ENCODE results near the gene CR1. TPM values are rescaled to one million over a fixed set of nuclear protein-coding genes. Genes with fewer than 3 reads are reported as not detected.

The CR1 gene
- total RNA-seq, 1 experiment from 2014 or later, result not detected

DNA sequence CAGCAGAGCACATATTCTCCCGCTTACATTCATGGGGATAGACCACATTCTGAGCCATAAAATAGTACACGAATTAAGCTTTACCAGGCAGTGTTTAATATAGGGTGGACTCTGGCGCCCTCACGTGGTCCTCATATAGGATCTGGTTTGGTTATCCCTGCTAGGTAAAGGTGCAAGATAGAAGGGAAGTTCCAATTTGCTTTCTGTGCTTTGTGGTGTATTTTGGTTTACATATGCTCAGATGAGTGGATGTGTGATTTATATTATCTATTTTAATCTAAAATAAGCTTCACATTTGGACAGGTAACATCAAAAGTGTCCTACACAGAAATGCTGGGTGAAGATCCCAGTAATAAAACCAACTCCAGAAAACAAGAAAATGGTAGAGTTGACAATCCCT is 3.6 kb downstream of the CR1 start:
- Histone ChIP-seq H3K9me3 (ENCODE audit: control insufficient read depth, insufficient read depth, low read depth, low read length) (no peaks in the 10 kb centered on the region), H3K36me3 (ENCODE audit: control insufficient read depth, insufficient read depth, low read length) (no peaks in the 10 kb centered on the region), H3K4me3 (ENCODE audit: low read depth in 2 of 2, low read length in 2 of 2) (no peak overlapping the region), H3K4me1 (ENCODE audit: control insufficient read depth, insufficient read depth, low read length) (no peaks in the 10 kb centered on the region), H3K27ac (ENCODE audit: low read length) (no peak overlapping the region), H3K27me3 (ENCODE audit: control insufficient read depth, insufficient read depth, low read length) (peaks cover 28% of the 10 kb centered on the region)
- DNase-seq (ENCODE audit: low read depth, low spot score) (peak; percentile 57), ATAC-seq (peak; percentile 91)
- no TSS peak for BruUV-seq (replicated peaks)
- in situ Hi-C loops (cut with HindIII; ENCODE audit: low pct_unique_long_range_greater_than_20kb, low sequenced_read_pairs) (no loop called here), intact Hi-C loops (cut with micrococcal nuclease; ENCODE audit: unreplicated experiment) (loop anchor here (1.0 kb wide), 3 partner anchors 94 to 422 kb away; no protein-coding TSS in a partner anchor)
- ChIA-PET CTCF (interaction anchor here (0.6 to 1.5 kb wide), 4 partner anchors 22 to 415 kb away, joined by 3 to 5 read pairs (median 3); no protein-coding TSS in a partner anchor), POLR2A (no interaction called here)
- no peak for TF ChIP-seq TCF7L2 (IDR thresholded peaks at IDR 0.05; ENCODE audit: low read depth, low read length)
- TF ChIP-seq, protein P1, sequence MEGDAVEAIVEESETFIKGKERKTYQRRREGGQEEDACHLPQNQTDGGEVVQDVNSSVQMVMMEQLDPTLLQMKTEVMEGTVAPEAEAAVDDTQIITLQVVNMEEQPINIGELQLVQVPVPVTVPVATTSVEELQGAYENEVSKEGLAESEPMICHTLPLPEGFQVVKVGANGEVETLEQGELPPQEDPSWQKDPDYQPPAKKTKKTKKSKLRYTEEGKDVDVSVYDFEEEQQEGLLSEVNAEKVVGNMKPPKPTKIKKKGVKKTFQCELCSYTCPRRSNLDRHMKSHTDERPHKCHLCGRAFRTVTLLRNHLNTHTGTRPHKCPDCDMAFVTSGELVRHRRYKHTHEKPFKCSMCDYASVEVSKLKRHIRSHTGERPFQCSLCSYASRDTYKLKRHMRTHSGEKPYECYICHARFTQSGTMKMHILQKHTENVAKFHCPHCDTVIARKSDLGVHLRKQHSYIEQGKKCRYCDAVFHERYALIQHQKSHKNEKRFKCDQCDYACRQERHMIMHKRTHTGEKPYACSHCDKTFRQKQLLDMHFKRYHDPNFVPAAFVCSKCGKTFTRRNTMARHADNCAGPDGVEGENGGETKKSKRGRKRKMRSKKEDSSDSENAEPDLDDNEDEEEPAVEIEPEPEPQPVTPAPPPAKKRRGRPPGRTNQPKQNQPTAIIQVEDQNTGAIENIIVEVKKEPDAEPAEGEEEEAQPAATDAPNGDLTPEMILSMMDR (IDR thresholded peaks at IDR 0.05), result peak; percentile 82

DNA sequence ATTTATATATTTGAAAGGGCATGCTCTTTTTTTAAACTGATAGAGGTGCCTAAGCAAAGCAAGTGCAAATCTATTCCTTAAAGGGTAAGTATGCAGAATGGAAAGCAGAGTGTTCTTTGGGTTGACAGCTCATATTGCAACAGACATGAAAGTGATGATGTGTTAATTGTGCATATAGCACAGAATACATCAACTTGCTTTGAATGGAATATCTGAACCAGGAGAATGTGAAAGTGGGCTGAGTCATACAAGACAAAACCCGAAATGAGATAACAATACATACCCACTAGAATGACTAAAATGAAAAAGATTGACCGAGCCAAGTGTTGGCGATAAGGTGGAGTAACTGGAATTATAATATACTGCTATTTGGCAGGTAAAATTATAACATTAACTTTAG is 4.3 kb downstream of the CR1 start:
- ChIA-PET CTCF (interaction anchor here (1.5 kb wide), 1 partner anchor 416 kb away, joined by 5 read pairs; no protein-coding TSS in a partner anchor), POLR2A (no interaction called here)
- Histone ChIP-seq H3K9me3 (ENCODE audit: control insufficient read depth, insufficient read depth, low read depth, low read length) (no peaks in the 10 kb centered on the region), H3K4me3 (ENCODE audit: low read depth in 2 of 2, low read length in 2 of 2) (no peak overlapping the region), H3K27ac (ENCODE audit: low read length) (no peak overlapping the region), H3K36me3 (ENCODE audit: control insufficient read depth, insufficient read depth, low read length) (no peaks in the 10 kb centered on the region), H3K4me1 (ENCODE audit: control insufficient read depth, insufficient read depth, low read length) (no peaks in the 10 kb centered on the region), H3K27me3 (ENCODE audit: control insufficient read depth, insufficient read depth, low read length) (peaks cover 26% of the 10 kb centered on the region)
- intact Hi-C loops (cut with micrococcal nuclease; ENCODE audit: unreplicated experiment), result no loop called here
- TF ChIP-seq, protein P1 (IDR thresholded peaks at IDR 0.05), result no peak
- no TSS peak for BruUV-seq (replicated peaks)
- ATAC-seq (no peak), DNase-seq (ENCODE audit: low read depth, low spot score) (no peak)
- in situ Hi-C loops (cut with HindIII; ENCODE audit: low pct_unique_long_range_greater_than_20kb, low sequenced_read_pairs), result no loop called here

DNA sequence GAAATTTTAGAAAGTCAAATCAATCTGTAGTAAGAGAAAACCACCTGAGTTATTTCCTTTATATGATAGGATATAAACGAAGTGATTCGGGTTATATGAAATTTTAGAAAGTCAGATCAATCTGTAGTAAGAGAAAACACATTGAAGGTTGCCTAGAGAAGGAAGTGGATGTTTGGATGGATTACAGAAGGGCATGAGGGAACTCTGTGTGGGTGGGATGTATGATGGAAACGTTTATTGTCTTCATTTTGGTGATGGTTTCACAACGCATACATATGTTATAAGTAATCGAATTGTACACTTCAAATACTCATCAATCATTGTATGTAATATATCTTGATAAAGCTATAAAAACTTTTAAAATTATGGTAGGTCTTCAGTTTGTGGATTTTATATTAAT is 5.1 kb downstream of the CR1 start:
- BruUV-seq (replicated peaks), result no TSS peak
- in situ Hi-C loops (cut with HindIII; ENCODE audit: low pct_unique_long_range_greater_than_20kb, low sequenced_read_pairs), result no loop called here
- H3K27me3 ChIP-seq (ENCODE audit: control insufficient read depth, insufficient read depth, low read length), result peaks cover 26% of the 10 kb centered on the region
- intact Hi-C loops (cut with micrococcal nuclease; ENCODE audit: unreplicated experiment), result no loop called here
- TF ChIP-seq, protein P1 (IDR thresholded peaks at IDR 0.05), result no peak
- TF ChIP-seq, protein P2, sequence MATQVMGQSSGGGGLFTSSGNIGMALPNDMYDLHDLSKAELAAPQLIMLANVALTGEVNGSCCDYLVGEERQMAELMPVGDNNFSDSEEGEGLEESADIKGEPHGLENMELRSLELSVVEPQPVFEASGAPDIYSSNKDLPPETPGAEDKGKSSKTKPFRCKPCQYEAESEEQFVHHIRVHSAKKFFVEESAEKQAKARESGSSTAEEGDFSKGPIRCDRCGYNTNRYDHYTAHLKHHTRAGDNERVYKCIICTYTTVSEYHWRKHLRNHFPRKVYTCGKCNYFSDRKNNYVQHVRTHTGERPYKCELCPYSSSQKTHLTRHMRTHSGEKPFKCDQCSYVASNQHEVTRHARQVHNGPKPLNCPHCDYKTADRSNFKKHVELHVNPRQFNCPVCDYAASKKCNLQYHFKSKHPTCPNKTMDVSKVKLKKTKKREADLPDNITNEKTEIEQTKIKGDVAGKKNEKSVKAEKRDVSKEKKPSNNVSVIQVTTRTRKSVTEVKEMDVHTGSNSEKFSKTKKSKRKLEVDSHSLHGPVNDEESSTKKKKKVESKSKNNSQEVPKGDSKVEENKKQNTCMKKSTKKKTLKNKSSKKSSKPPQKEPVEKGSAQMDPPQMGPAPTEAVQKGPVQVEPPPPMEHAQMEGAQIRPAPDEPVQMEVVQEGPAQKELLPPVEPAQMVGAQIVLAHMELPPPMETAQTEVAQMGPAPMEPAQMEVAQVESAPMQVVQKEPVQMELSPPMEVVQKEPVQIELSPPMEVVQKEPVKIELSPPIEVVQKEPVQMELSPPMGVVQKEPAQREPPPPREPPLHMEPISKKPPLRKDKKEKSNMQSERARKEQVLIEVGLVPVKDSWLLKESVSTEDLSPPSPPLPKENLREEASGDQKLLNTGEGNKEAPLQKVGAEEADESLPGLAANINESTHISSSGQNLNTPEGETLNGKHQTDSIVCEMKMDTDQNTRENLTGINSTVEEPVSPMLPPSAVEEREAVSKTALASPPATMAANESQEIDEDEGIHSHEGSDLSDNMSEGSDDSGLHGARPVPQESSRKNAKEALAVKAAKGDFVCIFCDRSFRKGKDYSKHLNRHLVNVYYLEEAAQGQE (IDR thresholded peaks at IDR 0.05; ENCODE audit: insufficient read depth in 1 of 2, low read depth in 2 of 2, low read length in 1 of 2), result no peak
- TF ChIP-seq SIN3A (IDR thresholded peaks at IDR 0.05; ENCODE audit: borderline replicate concordance, insufficient read depth, low read depth, low read length), result no peak
- TF ChIP-seq TCF7L2 (IDR thresholded peaks at IDR 0.05; ENCODE audit: low read depth, low read length), result no peak
- TF ChIP-seq POLR2AphosphoS5 (IDR thresholded peaks at IDR 0.05; ENCODE audit: low read depth, low read length), result no peak
- H3K27ac ChIP-seq (ENCODE audit: low read length), result no peak overlapping the region
- H3K36me3 ChIP-seq (ENCODE audit: control insufficient read depth, insufficient read depth, low read length), result no peaks in the 10 kb centered on the region
- DNase-seq (ENCODE audit: low read depth, low spot score) (no peak), ATAC-seq (no peak)
- ChIA-PET POLR2A (no interaction called here), CTCF (no interaction called here)
- H3K4me1 ChIP-seq (ENCODE audit: control insufficient read depth, insufficient read depth, low read length), result no peaks in the 10 kb centered on the region
- H3K4me3 ChIP-seq (ENCODE audit: low read depth in 2 of 2, low read length in 2 of 2), result no peak overlapping the region
- H3K9me3 ChIP-seq (ENCODE audit: control insufficient read depth, insufficient read depth, low read depth, low read length), result no peaks in the 10 kb centered on the region
